IMR-90 (cell line): ENCODE data around the gene ZMYND11. TPM values are rescaled to one million over a fixed set of nuclear protein-coding genes. Genes with fewer than 3 reads are reported as not detected.
A peak's percentile ranks its signal among the peaks of the same experiment; 100 is the strongest.

ENCODE experiments used
- ATAC-seq: fragments of 200-7000 bp; cut with Tn5 transposase; 2 replicates; pipeline ENCODE4 v1.9.1; 2020; ENCODE audit warnings: low read depth, mild to moderate bottlenecking, moderate library complexity
- BruUV-seq: library from RNA; stranded (reverse); fragments of 400-500 nt; replicated peaks from 2 replicates; lab custom pipeline; 2021; lab: Mats Ljungman, UMichigan
- CTCF ChIA-PET: fragments of 300-600 bp; formaldehyde crosslinking; extraction: SDS; loops from one replicate; lab custom pipeline; 2021; ENCODE audit warnings: antibody characterized with exemption; lab: Yijun Ruan, JAX
- POLR2A ChIA-PET: fragments of 300-600 bp; sonication (Branson Sonifier 250); formaldehyde crosslinking; loops from one replicate; lab custom pipeline; 2022; ENCODE audit warnings: antibody characterized with exemption; ENCODE audit not compliant: unreplicated experiment; lab: Charles Lee
- DNase-seq: peaks from one replicate; pipeline ENCODE4 v3.0.0; 2013
- H2AFZ ChIP-seq: replicated peaks from 2 replicates; pipeline ENCODE3; 2013; ENCODE audit warnings: low read length, mild to moderate bottlenecking; ENCODE audit not compliant: poor library complexity
- H2AK5ac ChIP-seq: 2 replicates; pipeline ENCODE4 v1.6.1; 2013; ENCODE audit warnings: low read depth, low read length, inconsistent platforms
- H2AK9ac ChIP-seq: replicated peaks from 2 replicates; pipeline ENCODE3; 2013; ENCODE audit warnings: mild to moderate bottlenecking, low read depth, low read length, moderate library complexity; ENCODE audit not compliant: poor library complexity
- H2BK120ac ChIP-seq: 2 replicates; pipeline ENCODE4 v1.6.1; 2013; ENCODE audit warnings: low read depth, low read length, inconsistent platforms
- H2BK15ac ChIP-seq: 3 replicates; pipeline ENCODE4 v1.6.1; 2013; ENCODE audit warnings: low read depth, low read length, inconsistent platforms
- H2BK20ac ChIP-seq: 2 replicates; pipeline ENCODE4 v1.6.1; 2013; ENCODE audit warnings: low read depth, mild to moderate bottlenecking, inconsistent platforms, low read length, moderate library complexity
- H2BK5ac ChIP-seq: 2 replicates; pipeline ENCODE4 v1.6.1; 2013; ENCODE audit warnings: mild to moderate bottlenecking, low read depth, low read length, inconsistent platforms; ENCODE audit not compliant: poor library complexity, severe bottlenecking
- H3K14ac ChIP-seq: replicated peaks from 2 replicates; pipeline ENCODE4 v1.6.1; 2013; ENCODE audit warnings: low read depth, low read length, inconsistent platforms
- H3K18ac ChIP-seq: 2 replicates; pipeline ENCODE4 v1.6.1; 2013; ENCODE audit warnings: low read depth, low read length, control low read depth
- H3K23ac ChIP-seq: 2 replicates; pipeline ENCODE4 v1.6.1; 2013; ENCODE audit warnings: low read depth, low read length, inconsistent platforms
- H3K27ac ChIP-seq: 2 replicates; pipeline ENCODE4 v1.5.1; 2013; ENCODE audit warnings: mild to moderate bottlenecking, control low read depth, low read length; ENCODE audit not compliant: insufficient read depth
- H3K27me3 ChIP-seq: 2 replicates; pipeline ENCODE4 v1.6.1; 2013; ENCODE audit warnings: low read length; ENCODE audit not compliant: control insufficient read depth, insufficient read depth
- H3K36me3 ChIP-seq: 2 replicates; pipeline ENCODE4 v1.6.1; 2013; ENCODE audit warnings: low read length, mixed read lengths; ENCODE audit not compliant: control insufficient read depth, insufficient read depth
- H3K4ac ChIP-seq: 2 replicates; pipeline ENCODE4 v1.6.1; 2013; ENCODE audit warnings: low read depth, low read length, inconsistent platforms
- H3K4me1 ChIP-seq: 2 replicates; pipeline ENCODE4 v1.6.1; 2013; ENCODE audit warnings: low read length, mixed read lengths; ENCODE audit not compliant: control insufficient read depth, insufficient read depth
- H3K4me2 ChIP-seq: 2 replicates; pipeline ENCODE4 v1.6.1; 2013; ENCODE audit warnings: low read depth, mild to moderate bottlenecking, control low read depth, low read length, moderate library complexity
- H3K4me3 ChIP-seq: 2 replicates; pipeline ENCODE4 v1.5.1; 2013; ENCODE audit warnings: low read depth, mild to moderate bottlenecking, control low read depth, low read length, moderate library complexity; ENCODE audit not compliant: insufficient read depth
- H3K56ac ChIP-seq: 2 replicates; pipeline ENCODE4 v1.6.1; 2013; ENCODE audit warnings: low read length, inconsistent platforms; ENCODE audit not compliant: insufficient read depth; ENCODE audit errors: extremely low read depth
- H3K79me1 ChIP-seq, 2 experiments: 2 replicates each; pipeline ENCODE4 v1.6.1; 2013; ENCODE audit warnings: low read length in 2 of 2, inconsistent platforms in 1 of 2, low read depth in 1 of 2
- H3K9ac ChIP-seq: 2 replicates; pipeline ENCODE4 v1.6.1; 2013; ENCODE audit warnings: low read depth, low read length, control low read depth
- H3K9me1 ChIP-seq: 2 replicates; pipeline ENCODE4 v1.6.1; 2013; ENCODE audit warnings: low read length, inconsistent platforms; ENCODE audit not compliant: insufficient read depth
- H3K9me3 ChIP-seq: 2 replicates; pipeline ENCODE4 v1.6.1; 2013; ENCODE audit warnings: low read length; ENCODE audit not compliant: control insufficient read depth, insufficient read depth
- H4K20me1 ChIP-seq: 2 replicates; pipeline ENCODE4 v1.6.1; 2013; ENCODE audit warnings: low read length, inconsistent platforms; ENCODE audit not compliant: insufficient read depth
- H4K5ac ChIP-seq: 2 replicates; pipeline ENCODE4 v1.6.1; 2013; ENCODE audit warnings: mild to moderate bottlenecking, low read depth, low read length, control low read depth
- H4K8ac ChIP-seq, 2 experiments: 2 replicates each; pipeline ENCODE4 v1.6.1; 2013; ENCODE audit warnings: low read depth in 2 of 2, low read length in 2 of 2, control low read depth in 1 of 2, inconsistent platforms in 1 of 2
- H4K91ac ChIP-seq: 2 replicates; pipeline ENCODE4 v1.6.1; 2013; ENCODE audit warnings: low read depth, low read length, inconsistent platforms; ENCODE audit not compliant: insufficient read depth
- MAZ ChIP-seq: IDR thresholded peaks from 2 replicates; pipeline ENCODE4 v1.6.1; 2012; ENCODE audit warnings: low read depth, mild to moderate bottlenecking, low read length, improper control_type of control experiment, moderate library complexity, borderline replicate concordance
- RCOR1 ChIP-seq: IDR thresholded peaks from 2 replicates; pipeline ENCODE4 v1.6.1; 2012; ENCODE audit warnings: mild to moderate bottlenecking, low read length, improper control_type of control experiment; ENCODE audit not compliant: insufficient replicate concordance
- RFX5 ChIP-seq: IDR thresholded peaks from 2 replicates; pipeline ENCODE4 v1.8.0; 2012; ENCODE audit warnings: low read depth, mild to moderate bottlenecking, low read length, moderate library complexity
- WGBS, 2 experiments: methylation state at CpG; one replicate each; pipeline versions ENCODE4 v1.1.5 to v1.1.7; 2013; ENCODE audit warnings: missing lambda C conversion rate in 2 of 2; ENCODE audit not compliant: insufficient read length in 1 of 2; ENCODE audit errors: extremely low coverage in 2 of 2; 5-methylcytosine and 5-hydroxymethylcytosine counted together
- dilution Hi-C: fragments of 300-500 bp; cut with HindIII; formaldehyde crosslinking; loops from one replicate; pipeline ENCODE4 v1.14.3; 2018; ENCODE audit warnings: low sequenced_read_pairs; ENCODE audit not compliant: unreplicated experiment
- in situ Hi-C: fragments of 300-500 bp; cut with MboI; formaldehyde crosslinking; loops from 3 replicates; pipeline ENCODE4 v1.14.3; 2019; ENCODE audit warnings: low sequenced_read_pairs, inconsistent platforms, mixed read lengths
- intact Hi-C: fragments of 100-400 bp; cut with micrococcal nuclease; formaldehyde crosslinking; loops from 2 replicates; pipeline ENCODE4 v1.10.0; 2022
- polyA plus RNA-seq, 3 experiments: library from polyadenylated mRNA; depleted of rRNA; stranded (reverse); fragments of >200 nt; gene quantifications; 2 replicates each; pipeline ENCODE4 v1.2.3, GENCODE V29; 2012; ENCODE audit warnings: low replicate concordance in 1 of 3
- total RNA-seq: library from RNA; depleted of rRNA; stranded (reverse); fragments of >200 nt; gene quantifications from 2 replicates; pipeline ENCODE4 v1.2.3, GENCODE V29; 2012
- TF ChIP-seq, protein P1 (sequence below): fragments of 150-350 bp; IDR thresholded peaks from 2 replicates; pipeline ENCODE4 v1.6.1; 2016; ENCODE audit warnings: low read depth, mild to moderate bottlenecking, low read length, moderate library complexity, borderline replicate concordance

Gene ZMYND11
- total and polyA plus RNA-seq, 2 of the 4 experiments (the other 2 are of a cell fraction), result 39.5 to 72.2 TPM

DNA sequence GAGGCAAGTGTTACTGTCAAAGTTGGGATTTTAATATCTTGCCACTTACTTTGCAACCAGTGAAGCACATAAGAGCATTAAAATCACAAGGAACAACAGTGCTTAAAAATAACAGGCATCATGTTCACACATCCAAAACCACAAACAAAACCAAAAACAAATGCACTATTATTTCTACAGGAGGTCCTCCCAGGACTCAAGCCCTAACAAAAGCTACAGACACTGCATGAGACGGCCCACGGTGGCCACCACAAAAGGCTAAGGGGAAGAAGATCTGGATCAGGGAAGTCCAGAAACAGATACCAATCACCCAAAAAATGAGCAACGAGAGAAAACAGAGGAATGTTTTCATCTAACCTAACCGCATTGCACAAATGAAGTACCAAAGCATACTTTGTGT is 158.4 kb downstream of the ZMYND11 start:
- Histone ChIP-seq H3K23ac (no peak overlapping the region), H4K20me1 (peaks cover 3% of the 10 kb centered on the region), H3K79me1 (peaks cover 10 to 39% of the 10 kb centered on the region in 2 experiments), H3K56ac (no peak overlapping the region), H3K9me1 (peaks cover 15% of the 10 kb centered on the region), H3K4me1 (peaks cover 10% of the 10 kb centered on the region), H3K4me2 (0 out of 2 replicates have a peak overlapping the region, but pooled peaks have one; percentile 6), H3K18ac (no peak overlapping the region), H2BK15ac (no peak overlapping the region), H2BK120ac (no peak overlapping the region), H4K5ac (no peak overlapping the region), H2AK5ac (no peak overlapping the region), H3K9ac (no peak overlapping the region), H2BK5ac (no peak overlapping the region), H3K36me3 (peaks cover 25% of the 10 kb centered on the region), H3K27me3 (no peaks in the 10 kb centered on the region), H3K9me3 (no peaks in the 10 kb centered on the region), H2AFZ (no peak overlapping the region), H2AK9ac (no peak overlapping the region), H4K8ac (no peak overlapping the region), H3K27ac (no peak overlapping the region), H3K4ac (no peak overlapping the region), H4K91ac (no peak overlapping the region), H3K4me3 (no peak overlapping the region), H2BK20ac (no peak overlapping the region), H3K14ac (no peak overlapping the region)
- dilution Hi-C loops, result no loop called here
- ChIA-PET POLR2A (no interaction called here), CTCF (no interaction called here)
- ATAC-seq (no peak), DNase-seq (no peak)
- intact Hi-C loops, result no loop called here
- in situ Hi-C loops, result no loop called here
- no CpG with 5 or more reads among the region's 4 CpGs for WGBS, 2 experiments
- TF ChIP-seq, protein P1, sequence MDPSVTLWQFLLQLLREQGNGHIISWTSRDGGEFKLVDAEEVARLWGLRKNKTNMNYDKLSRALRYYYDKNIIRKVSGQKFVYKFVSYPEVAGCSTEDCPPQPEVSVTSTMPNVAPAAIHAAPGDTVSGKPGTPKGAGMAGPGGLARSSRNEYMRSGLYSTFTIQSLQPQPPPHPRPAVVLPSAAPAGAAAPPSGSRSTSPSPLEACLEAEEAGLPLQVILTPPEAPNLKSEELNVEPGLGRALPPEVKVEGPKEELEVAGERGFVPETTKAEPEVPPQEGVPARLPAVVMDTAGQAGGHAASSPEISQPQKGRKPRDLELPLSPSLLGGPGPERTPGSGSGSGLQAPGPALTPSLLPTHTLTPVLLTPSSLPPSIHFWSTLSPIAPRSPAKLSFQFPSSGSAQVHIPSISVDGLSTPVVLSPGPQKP, result no peak
- TF ChIP-seq MAZ, result no peak
- no peak for TF ChIP-seq RCOR1
- TF ChIP-seq RFX5, result no peak
- BruUV-seq, result no TSS peak
